Measurements from ENCODE around the gene RFT1.

Gene RFT1

DNA sequence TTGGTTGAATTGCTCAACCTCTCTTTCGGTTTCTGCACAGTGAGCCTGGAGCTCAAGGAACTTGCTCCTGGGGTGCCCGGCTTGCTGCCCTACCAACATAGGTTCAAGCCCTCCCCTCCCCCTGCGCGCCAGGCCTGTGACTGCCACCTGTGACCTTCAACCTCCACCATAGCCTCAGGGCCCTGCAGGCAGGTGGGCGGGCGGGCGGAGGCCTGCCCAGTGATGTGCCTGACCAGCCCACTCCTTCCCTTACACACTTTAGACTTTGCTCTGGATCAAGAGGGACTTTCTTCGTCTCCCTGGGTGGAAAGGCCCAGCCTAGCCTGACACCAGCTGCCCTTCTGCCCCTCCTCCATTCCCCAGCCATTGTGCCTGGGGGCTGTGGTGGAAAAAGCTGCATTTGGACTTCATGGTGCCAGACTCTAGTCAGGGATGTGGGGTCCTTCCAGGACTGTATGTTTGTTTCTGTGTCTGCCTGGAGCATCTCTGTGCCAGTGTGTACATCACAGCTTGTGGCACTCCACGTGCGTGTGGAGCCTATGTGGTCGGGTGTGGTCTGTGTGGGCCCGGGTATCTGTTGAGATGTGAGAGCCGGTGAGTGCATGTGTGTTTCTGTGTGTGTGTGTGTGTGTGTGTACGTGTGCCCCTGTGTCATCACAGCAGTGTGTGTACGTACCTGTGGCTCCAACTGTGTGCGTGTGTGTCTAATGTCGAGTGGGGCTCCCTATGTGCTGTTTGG, 40.3 kb upstream of the RFT1 start:
- no peaks in the 10 kb centered on the region for H3K4me1 ChIP-seq (ENCODE audit: insufficient read depth, poor library complexity, severe bottlenecking)
- DNase-seq (ENCODE audit: low spot score) (no peak), ATAC-seq (ENCODE audit: low read depth) (no peak)
- no peak overlapping the region for H3K4me3 ChIP-seq (ENCODE audit: severe bottlenecking)
- H3K36me3 ChIP-seq (ENCODE audit: low read depth): peaks cover 8% of the 10 kb centered on the region; the same call in 1 of the 2 replicates
- no peak overlapping the region for H3K27ac ChIP-seq (ENCODE audit: poor library complexity, severe bottlenecking)
- H3K27me3 ChIP-seq (ENCODE audit: insufficient read depth, poor library complexity, severe bottlenecking): no peaks in the 10 kb centered on the region
- H3K9me3 ChIP-seq (ENCODE audit: severe bottlenecking): no peaks in the 10 kb centered on the region
- TF ChIP-seq, protein P1, sequence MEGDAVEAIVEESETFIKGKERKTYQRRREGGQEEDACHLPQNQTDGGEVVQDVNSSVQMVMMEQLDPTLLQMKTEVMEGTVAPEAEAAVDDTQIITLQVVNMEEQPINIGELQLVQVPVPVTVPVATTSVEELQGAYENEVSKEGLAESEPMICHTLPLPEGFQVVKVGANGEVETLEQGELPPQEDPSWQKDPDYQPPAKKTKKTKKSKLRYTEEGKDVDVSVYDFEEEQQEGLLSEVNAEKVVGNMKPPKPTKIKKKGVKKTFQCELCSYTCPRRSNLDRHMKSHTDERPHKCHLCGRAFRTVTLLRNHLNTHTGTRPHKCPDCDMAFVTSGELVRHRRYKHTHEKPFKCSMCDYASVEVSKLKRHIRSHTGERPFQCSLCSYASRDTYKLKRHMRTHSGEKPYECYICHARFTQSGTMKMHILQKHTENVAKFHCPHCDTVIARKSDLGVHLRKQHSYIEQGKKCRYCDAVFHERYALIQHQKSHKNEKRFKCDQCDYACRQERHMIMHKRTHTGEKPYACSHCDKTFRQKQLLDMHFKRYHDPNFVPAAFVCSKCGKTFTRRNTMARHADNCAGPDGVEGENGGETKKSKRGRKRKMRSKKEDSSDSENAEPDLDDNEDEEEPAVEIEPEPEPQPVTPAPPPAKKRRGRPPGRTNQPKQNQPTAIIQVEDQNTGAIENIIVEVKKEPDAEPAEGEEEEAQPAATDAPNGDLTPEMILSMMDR (IDR thresholded peaks at IDR 0.05; ENCODE audit: poor library complexity, severe bottlenecking): no peak

DNA sequence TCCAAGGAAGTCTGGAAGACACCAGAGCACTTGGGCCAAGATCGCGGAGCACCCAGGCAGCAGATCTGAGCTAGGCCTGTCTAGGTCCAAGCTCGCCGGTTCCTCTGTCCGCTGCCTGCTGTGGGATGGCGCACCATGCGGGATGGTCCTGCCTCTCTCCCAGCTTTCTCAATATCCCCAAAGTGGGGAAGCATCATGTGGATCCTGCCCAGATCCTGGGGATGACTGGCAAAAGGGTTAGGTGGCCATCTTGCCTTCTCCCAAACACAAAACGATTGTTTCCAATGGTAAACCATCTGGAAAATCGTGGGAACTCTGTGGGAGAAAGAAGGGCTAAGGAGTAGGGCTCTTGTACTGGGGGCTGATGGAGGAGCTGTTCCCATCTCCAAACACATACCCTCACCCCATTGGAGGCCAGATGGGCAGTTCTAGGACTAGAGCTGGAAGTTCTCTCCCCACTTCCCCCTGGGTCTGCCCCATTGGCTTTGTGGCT, 39.6 kb upstream of the RFT1 start:
- no peak for ATAC-seq (ENCODE audit: low read depth)
- Histone ChIP-seq H3K4me1 (ENCODE audit: insufficient read depth, poor library complexity, severe bottlenecking) (no peaks in the 10 kb centered on the region), H3K9me3 (ENCODE audit: severe bottlenecking) (no peaks in the 10 kb centered on the region), H3K4me3 (ENCODE audit: severe bottlenecking) (no peak overlapping the region), H3K36me3 (ENCODE audit: low read depth) (peaks cover 8% of the 10 kb centered on the region; the same call in 1 of the 2 replicates), H3K27me3 (ENCODE audit: insufficient read depth, poor library complexity, severe bottlenecking) (no peaks in the 10 kb centered on the region), H3K27ac (ENCODE audit: poor library complexity, severe bottlenecking) (no peak overlapping the region)
- TF ChIP-seq, protein P1 (IDR thresholded peaks at IDR 0.05; ENCODE audit: poor library complexity, severe bottlenecking): no peak
- DNase-seq (ENCODE audit: low spot score): no peak

DNA sequence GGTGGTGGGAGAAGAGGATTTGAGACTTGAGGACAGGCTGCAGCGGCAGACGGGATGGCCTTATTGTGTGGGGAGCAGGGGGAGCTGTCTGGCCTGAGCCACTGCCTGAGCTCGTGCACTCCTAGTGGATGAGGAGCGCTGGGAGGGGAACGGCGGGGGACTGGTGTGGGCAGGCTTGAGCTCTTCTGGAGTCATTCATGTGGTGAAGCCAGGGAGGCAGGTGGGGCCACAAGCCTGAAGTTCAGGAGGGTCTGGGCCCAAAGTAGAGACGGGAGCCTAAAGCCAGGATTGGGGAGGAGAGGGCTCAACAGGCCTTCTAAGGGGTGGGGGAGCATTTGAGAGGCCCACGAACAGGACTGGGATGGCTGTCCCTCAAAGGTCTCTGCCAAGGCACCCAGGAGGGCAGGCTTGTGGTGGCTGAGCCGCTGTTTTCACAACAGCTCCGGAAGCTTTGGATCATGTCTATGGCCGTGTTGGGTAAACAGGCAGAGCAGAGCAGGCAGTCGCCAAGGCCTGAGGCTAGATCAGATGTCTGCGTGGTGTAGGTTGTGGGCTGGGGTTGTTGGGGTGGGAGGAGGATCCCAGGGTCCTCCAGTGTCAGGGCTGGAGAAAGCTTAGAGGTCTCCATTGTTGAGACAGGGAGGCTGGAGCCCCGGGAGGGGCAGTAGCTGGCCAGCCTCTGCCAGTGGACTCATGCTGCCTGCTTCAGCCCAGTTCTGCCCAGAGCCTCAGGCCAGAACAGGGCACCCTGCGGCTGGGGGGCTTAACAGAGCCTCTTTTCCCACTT, 39.0 kb upstream of the RFT1 start:
- ATAC-seq (ENCODE audit: low read depth): no peak
- Histone ChIP-seq H3K27me3 (ENCODE audit: insufficient read depth, poor library complexity, severe bottlenecking) (no peaks in the 10 kb centered on the region), H3K4me1 (ENCODE audit: insufficient read depth, poor library complexity, severe bottlenecking) (no peaks in the 10 kb centered on the region)

DNA sequence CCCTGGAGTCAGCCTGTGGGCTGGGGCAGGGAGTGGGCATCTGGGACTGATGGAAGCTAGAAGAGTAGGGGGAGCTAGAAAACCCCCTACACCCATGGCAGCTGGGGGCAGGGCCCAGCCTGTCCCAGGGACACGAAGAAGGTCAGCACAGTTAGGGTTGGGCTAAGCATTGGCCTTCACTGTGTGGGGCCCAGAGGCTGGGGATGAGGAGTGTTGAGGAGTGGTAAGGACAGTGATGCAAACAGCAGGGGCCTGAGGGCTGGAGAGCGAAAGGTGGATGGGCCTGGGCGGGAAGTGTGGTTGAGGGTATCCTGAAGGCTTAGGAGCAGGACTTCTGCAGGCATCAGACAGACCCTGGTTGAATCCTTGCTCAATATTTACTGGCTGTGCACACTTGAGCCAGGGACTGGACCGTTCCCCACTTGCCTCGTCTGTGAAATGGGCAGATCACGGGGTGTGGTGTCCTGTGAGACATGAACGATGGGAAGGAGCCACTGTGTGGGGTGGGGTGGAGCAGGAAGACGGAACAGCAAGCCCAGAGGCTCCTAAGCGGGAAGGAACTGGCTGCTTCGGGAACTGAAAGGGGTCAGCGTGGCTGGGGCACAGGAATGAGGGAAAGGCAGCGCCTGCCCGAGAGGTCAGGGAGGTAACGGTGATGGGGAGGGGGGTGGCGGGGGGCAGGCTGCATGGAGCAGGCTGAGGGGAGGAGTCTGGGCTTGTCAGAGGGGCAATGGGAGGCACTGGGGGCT, 38.1 kb upstream of the RFT1 start:
- H3K4me3 ChIP-seq (ENCODE audit: severe bottlenecking): no peak overlapping the region
- no peak overlapping the region for H3K27ac ChIP-seq (ENCODE audit: poor library complexity, severe bottlenecking)
- no peaks in the 10 kb centered on the region for H3K9me3 ChIP-seq (ENCODE audit: severe bottlenecking)
- ATAC-seq (ENCODE audit: low read depth): no peak
- peaks cover under 1% of the 10 kb centered on the region; the same call in 1 of the 2 replicates for H3K36me3 ChIP-seq (ENCODE audit: low read depth)
- no peaks in the 10 kb centered on the region for H3K4me1 ChIP-seq (ENCODE audit: insufficient read depth, poor library complexity, severe bottlenecking)
- no peak for DNase-seq (ENCODE audit: low spot score)
- H3K27me3 ChIP-seq (ENCODE audit: insufficient read depth, poor library complexity, severe bottlenecking): no peaks in the 10 kb centered on the region
- TF ChIP-seq, protein P1 (IDR thresholded peaks at IDR 0.05; ENCODE audit: poor library complexity, severe bottlenecking): no peak

More for the DNA sequence above, 39.0 kb upstream of the RFT1 start:
- peaks cover 8% of the 10 kb centered on the region; the same call in 1 of the 2 replicates for H3K36me3 ChIP-seq (ENCODE audit: low read depth)
- H3K27ac ChIP-seq (ENCODE audit: poor library complexity, severe bottlenecking): no peak overlapping the region
- TF ChIP-seq, protein P1 (IDR thresholded peaks at IDR 0.05; ENCODE audit: poor library complexity, severe bottlenecking): no peak
- no peak overlapping the region for H3K4me3 ChIP-seq (ENCODE audit: severe bottlenecking)
- DNase-seq (ENCODE audit: low spot score): no peak
- no peaks in the 10 kb centered on the region for H3K9me3 ChIP-seq (ENCODE audit: severe bottlenecking)

Measured in RWPE2 (cell line).